ENCODE data around the gene ADCY2.
A peak's percentile ranks its signal among the peaks of the same experiment; 100 is the strongest.

Gene ADCY2

GRCh38 chr5:7717691-7718090 is 321.8 kb downstream of the ADCY2 start:
- no peaks in the 10 kb centered on the region for H3K27me3 ChIP-seq
- TF ChIP-seq CTCF (IDR thresholded peaks at IDR 0.05) = no peak
- H3K4me3 ChIP-seq = no peak overlapping the region
- no peak for DNase-seq
- H3K4me1 ChIP-seq = no peaks in the 10 kb centered on the region
- no peaks in the 10 kb centered on the region for H3K36me3 ChIP-seq
- no peak overlapping the region for H3K27ac ChIP-seq
- intact Hi-C loops (cut with DNase I; ENCODE audit: low total_unique reads) = no loop called here
- H3K9me3 ChIP-seq = no peaks in the 10 kb centered on the region

- H3K27ac ChIP-seq = no peak overlapping the region
- no peaks in the 10 kb centered on the region for H3K36me3 ChIP-seq
- H3K4me1 ChIP-seq = no peaks in the 10 kb centered on the region
- no peak for TF ChIP-seq CTCF (IDR thresholded peaks at IDR 0.05)
- DNase-seq = no peak
- no peaks in the 10 kb centered on the region for H3K9me3 ChIP-seq
- no peaks in the 10 kb centered on the region for H3K27me3 ChIP-seq
- no peak overlapping the region for H3K4me3 ChIP-seq
- intact Hi-C loops (cut with DNase I; ENCODE audit: low total_unique reads) = no loop called here
Measured at GRCh38 chr5:7728076-7728475, 332.1 kb downstream of the ADCY2 start.

- H3K36me3 ChIP-seq = no peaks in the 10 kb centered on the region
Measured at GRCh38 chr5:7741415-7742065, 345.6 kb downstream of the ADCY2 start.

GRCh38 chr5:7742241-7742656 is 346.3 kb downstream of the ADCY2 start:
- no peaks in the 10 kb centered on the region for H3K9me3 ChIP-seq

More at GRCh38 chr5:7741415-7742065, 345.6 kb downstream of the ADCY2 start:
- no peaks in the 10 kb centered on the region for H3K9me3 ChIP-seq
- intact Hi-C loops (cut with DNase I; ENCODE audit: low total_unique reads) = no loop called here
- TF ChIP-seq CTCF (IDR thresholded peaks at IDR 0.05) = no peak
- no peak overlapping the region for H3K27ac ChIP-seq
- H3K4me3 ChIP-seq = no peak overlapping the region
- DNase-seq = no peak
- H3K27me3 ChIP-seq = no peaks in the 10 kb centered on the region
- H3K4me1 ChIP-seq = peaks cover 0 to 3% (median 0%) of the 10 kb centered on the region in 4 donors

GRCh38 chr5:7745882-7746610 is 350.1 kb downstream of the ADCY2 start:
- H3K4me1 ChIP-seq = peaks cover 0 to 3% (median 0%) of the 10 kb centered on the region in 4 donors
- no peaks in the 10 kb centered on the region for H3K9me3 ChIP-seq
- no peak overlapping the region for H3K27ac ChIP-seq
- TF ChIP-seq CTCF (IDR thresholded peaks at IDR 0.05) = peak; percentile 72 to 84
- no peak overlapping the region for H3K4me3 ChIP-seq
- peak; percentile 76 to 81 for DNase-seq
- no peaks in the 10 kb centered on the region for H3K27me3 ChIP-seq
- H3K36me3 ChIP-seq = no peaks in the 10 kb centered on the region
- intact Hi-C loops (cut with DNase I; ENCODE audit: low total_unique reads) = loop anchor here (5.0 kb wide), 1 partner anchor 979 kb away; no protein-coding TSS in a partner anchor

More at GRCh38 chr5:7742241-7742656, 346.3 kb downstream of the ADCY2 start:
- H3K4me1 ChIP-seq = peaks cover 0 to 3% (median 0%) of the 10 kb centered on the region in 4 donors
- no peak overlapping the region for H3K4me3 ChIP-seq
- intact Hi-C loops (cut with DNase I; ENCODE audit: low total_unique reads) = no loop called here
- no peaks in the 10 kb centered on the region for H3K36me3 ChIP-seq
- TF ChIP-seq CTCF (IDR thresholded peaks at IDR 0.05) = no peak
- DNase-seq = no peak
- H3K27me3 ChIP-seq = no peaks in the 10 kb centered on the region
- H3K27ac ChIP-seq = no peak overlapping the region
